HL-60 (cell line): Measurements from ENCODE around the gene WDHD1.

Experiments
- DNase-seq, 2 experiments: peaks; one replicate each; pipeline ENCODE4 v3.0.0-alpha.2; 2010 to 2020; ENCODE audit warnings: low read depth in 1 of 2, low spot score in 1 of 2
- H3K27ac ChIP-seq: fragments of 250-450 bp; sonication (Bioruptor Pico); replicated peaks from 2 replicates; pipeline ENCODE4 v1.5.1; 2020; ENCODE audit warnings: mild to moderate bottlenecking, moderate library complexity
- H3K27me3 ChIP-seq: fragments of 250-450 bp; sonication (Bioruptor Pico); 2 replicates; pipeline ENCODE4 v1.5.1; 2021; ENCODE audit warnings: mild to moderate bottlenecking, moderate library complexity; ENCODE audit not compliant: insufficient read depth, poor library complexity, severe bottlenecking
- H3K4me3 ChIP-seq: replicated peaks from 2 replicates; pipeline ENCODE4 v1.5.1; 2011; ENCODE audit warnings: mild to moderate bottlenecking, control low read depth, low read length; ENCODE audit not compliant: insufficient read depth
- CTCF ChIP-seq: IDR thresholded peaks from one replicate; pipeline ENCODE4 v1.5.1; 2011; ENCODE audit warnings: low read length, control low read depth, inconsistent platforms; ENCODE audit not compliant: insufficient read depth
- GABPA ChIP-seq: IDR thresholded peaks from 2 replicates; pipeline ENCODE4 v1.6.1; 2012; ENCODE audit warnings: low read depth
- POLR2AphosphoS5 ChIP-seq: IDR thresholded peaks from 2 replicates; pipeline ENCODE4 v1.6.1; 2012; ENCODE audit warnings: low read depth
- REST ChIP-seq: IDR thresholded peaks from 2 replicates; pipeline ENCODE4 v1.6.1; 2012; ENCODE audit warnings: low read depth; ENCODE audit not compliant: insufficient replicate concordance
- SPI1 ChIP-seq: IDR thresholded peaks from 2 replicates; pipeline ENCODE4 v1.6.1; 2012; ENCODE audit warnings: low read depth, mild to moderate bottlenecking, borderline replicate concordance

WDHD1 gene

GRCh38 chr14:54908190-54908589 lies 118.7 kb downstream of the WDHD1 start:
- Histone ChIP-seq H3K4me3 (no peak overlapping the region), H3K27ac (no peak overlapping the region), H3K27me3 (peaks cover 4% of the 10 kb centered on the region)
- DNase-seq: no peak
- TF ChIP-seq SPI1 (no peak), CTCF (no peak), GABPA (no peak), REST (no peak), POLR2AphosphoS5 (no peak)

- DNase-seq: no peak
These were observed 120.8 kb downstream of the WDHD1 start for GRCh38 chr14:54906075-54906474.

More at GRCh38 chr14:54906075-54906474, 120.8 kb downstream of the WDHD1 start:
- peaks cover 11% of the 10 kb centered on the region for H3K27me3 ChIP-seq
- TF ChIP-seq POLR2AphosphoS5 (no peak), GABPA (no peak), SPI1 (no peak), REST (no peak), CTCF (no peak)
- no peak overlapping the region for H3K4me3 ChIP-seq
- no peak overlapping the region for H3K27ac ChIP-seq
